Panc1 (cell line): ENCODE data around the gene KHNYN. TPM values are rescaled to one million over a fixed set of nuclear protein-coding genes. Genes with fewer than 3 reads are reported as not detected.

Experiments
- ATAC-seq: fragments of 200-7000 bp; cut with Tn5 transposase; 2 replicates; pipeline ENCODE4 v1.9.1; 2020; ENCODE audit warnings: mild to moderate bottlenecking, moderate library complexity
- BruUV-seq: library from RNA; stranded (reverse); fragments of 400-500 nt; replicated peaks from 2 replicates; lab custom pipeline; 2021; lab: Mats Ljungman, UMichigan
- CTCF ChIA-PET: fragments of 300-600 bp; sonication (Branson Sonifier 250); formaldehyde crosslinking; loops from one replicate; lab custom pipeline; 2022; ENCODE audit warnings: antibody characterized with exemption; lab: Charles Lee
- POLR2A ChIA-PET: fragments of 300-600 bp; sonication (Branson Sonifier 250); formaldehyde crosslinking; loops from one replicate; lab custom pipeline; 2022; ENCODE audit warnings: antibody characterized with exemption; lab: Charles Lee
- DNase-seq: peaks from one replicate; pipeline ENCODE4 v3.0.0-alpha.2; 2010; ENCODE audit warnings: low read depth, low spot score
- H3K27ac ChIP-seq: 2 replicates; pipeline ENCODE4 v1.5.1; 2011; ENCODE audit warnings: mild to moderate bottlenecking, low read length, inconsistent platforms
- H3K27me3 ChIP-seq: fragments of 200-500 bp; sonication (Bioruptor generic); 2 replicates; pipeline ENCODE4 v1.6.0; 2014; ENCODE audit warnings: low read length, inconsistent platforms; ENCODE audit not compliant: control insufficient read depth, insufficient read depth
- H3K36me3 ChIP-seq: fragments of 200-500 bp; sonication (Bioruptor generic); 2 replicates; pipeline ENCODE4 v1.5.1; 2014; ENCODE audit warnings: inconsistent platforms, mild to moderate bottlenecking, low read length, moderate library complexity; ENCODE audit not compliant: control insufficient read depth, insufficient read depth
- H3K4me1 ChIP-seq: 2 replicates; pipeline ENCODE4 v1.5.1; 2011; ENCODE audit warnings: inconsistent platforms, mild to moderate bottlenecking, low read length, moderate library complexity; ENCODE audit not compliant: control insufficient read depth, insufficient read depth
- H3K4me3 ChIP-seq, 2 experiments: 2 replicates each; pipeline ENCODE4 v1.5.1; 2011 to 2012; ENCODE audit warnings: low read depth in 2 of 2, low read length in 2 of 2, mild to moderate bottlenecking in 2 of 2, inconsistent platforms in 1 of 2, moderate library complexity in 1 of 2
- H3K9me3 ChIP-seq: fragments of 200-500 bp; sonication (Bioruptor generic); 2 replicates; pipeline ENCODE4 v1.5.1; 2014; ENCODE audit warnings: low read depth, mild to moderate bottlenecking, inconsistent platforms, low read length, moderate library complexity; ENCODE audit not compliant: control insufficient read depth, insufficient read depth
- CTCF ChIP-seq: fragments of 450-650 bp; IDR thresholded peaks from 2 replicates; pipeline ENCODE4 v1.5.1; 2017; ENCODE audit warnings: mild to moderate bottlenecking
- POLR2AphosphoS5 ChIP-seq: IDR thresholded peaks from 2 replicates; pipeline ENCODE4 v1.6.1; 2012; ENCODE audit warnings: mild to moderate bottlenecking, low read depth, low read length, moderate library complexity
- REST ChIP-seq, 2 experiments: IDR thresholded peaks; 2 replicates each; pipeline ENCODE4 v1.6.1; 2011 to 2012; ENCODE audit warnings: low read depth in 2 of 2, control low read depth in 1 of 2, low read length in 1 of 2, mild to moderate bottlenecking in 1 of 2, moderate library complexity in 1 of 2; ENCODE audit not compliant: insufficient read depth in 1 of 2
- SIN3A ChIP-seq: IDR thresholded peaks from 2 replicates; pipeline ENCODE4 v1.6.1; 2012; ENCODE audit warnings: low read depth, mild to moderate bottlenecking, low read length, moderate library complexity, borderline replicate concordance; ENCODE audit not compliant: insufficient read depth
- TCF7L2 ChIP-seq: IDR thresholded peaks from 2 replicates; pipeline ENCODE4 v1.6.1; 2011; ENCODE audit warnings: mild to moderate bottlenecking, low read depth, low read length, inconsistent platforms
- in situ Hi-C: cut with HindIII; loops from 2 replicates; pipeline ENCODE4 v1.10.0; 2016; ENCODE audit warnings: low sequenced_read_pairs, low pct_unique_long_range_greater_than_20kb
- intact Hi-C: fragments of 100-400 bp; cut with micrococcal nuclease; formaldehyde crosslinking; loops from one replicate; pipeline ENCODE4 v1.10.0; 2022; ENCODE audit not compliant: unreplicated experiment
- total RNA-seq: library from RNA; stranded (reverse); gene quantifications from one replicate; pipeline ENCODE4 v1.2.1, GENCODE V29; 2021; ENCODE audit not compliant: unreplicated experiment

Gene KHNYN
- total RNA-seq, 1 experiment from 2014 or later = 37.6 TPM

DNA sequence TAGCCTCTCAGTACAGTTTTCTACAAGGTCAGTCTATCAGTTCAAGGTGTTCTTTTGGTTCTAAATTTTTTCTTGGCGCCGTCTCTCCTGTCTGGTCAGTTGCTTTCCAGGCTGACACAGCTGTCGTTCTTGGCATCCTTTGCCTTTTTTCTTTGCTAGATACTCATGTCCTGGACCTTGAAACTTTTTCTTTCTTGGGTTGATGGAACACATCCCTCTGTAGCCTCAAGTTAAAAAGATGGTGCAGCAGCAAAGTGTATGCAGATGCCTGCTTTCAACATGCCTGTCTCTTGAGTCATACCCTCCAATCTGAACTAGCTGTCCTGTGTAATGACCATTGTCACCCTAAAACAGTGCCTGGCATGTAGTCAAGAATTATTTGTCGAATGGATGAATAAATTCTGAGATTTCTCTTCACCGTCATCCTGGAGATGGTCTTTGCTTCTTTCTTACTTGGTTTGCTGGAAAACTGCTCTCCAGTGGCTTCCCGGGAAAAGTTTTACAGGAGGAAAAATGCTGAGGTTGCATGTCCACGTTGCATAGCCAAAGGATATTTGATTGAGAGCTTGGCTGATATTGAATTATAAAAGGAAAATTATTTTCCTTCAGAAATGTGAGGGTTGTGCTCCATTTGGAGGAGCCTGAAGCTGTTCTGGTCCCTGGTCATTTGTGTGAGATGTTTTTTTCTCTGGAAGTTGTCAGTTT lies 26.3 kb upstream of the KHNYN start:
- in situ Hi-C loops = no loop called here
- Histone ChIP-seq H3K27ac (no peak overlapping the region), H3K4me3 (no peak overlapping the region), H3K9me3 (no peaks in the 10 kb centered on the region), H3K36me3 (no peaks in the 10 kb centered on the region), H3K4me1 (no peaks in the 10 kb centered on the region), H3K27me3 (peaks cover 3% of the 10 kb centered on the region)
- no peak for DNase-seq
- POLR2A ChIA-PET = no interaction called here
- no TSS peak for BruUV-seq
- no peak for ATAC-seq
- intact Hi-C loops = no loop called here
- TF ChIP-seq SIN3A (no peak), POLR2AphosphoS5 (no peak), CTCF (no peak), REST (IDR thresholded peaks at IDR 0.05; ENCODE audit: insufficient read depth in 1 of 2, low read depth in 2 of 2, low read length in 1 of 2) (no peak), TCF7L2 (no peak)
- CTCF ChIA-PET = interaction anchor here (1.2 kb wide), 1 partner anchor 34 kb away, joined by 3 read pairs; no protein-coding TSS in a partner anchor

GRCh38 chr14:24404814-24405213 lies 24.9 kb upstream of the KHNYN start:
- H3K36me3 ChIP-seq = no peaks in the 10 kb centered on the region
- TF ChIP-seq SIN3A (no peak), POLR2AphosphoS5 (no peak), CTCF (no peak), TCF7L2 (no peak), REST (IDR thresholded peaks at IDR 0.05; ENCODE audit: insufficient read depth in 1 of 2, low read depth in 2 of 2, low read length in 1 of 2) (no peak)
- no peak overlapping the region for H3K4me3 ChIP-seq
- H3K27me3 ChIP-seq = peaks cover 3% of the 10 kb centered on the region
- no peak overlapping the region for H3K27ac ChIP-seq
- CTCF ChIA-PET = no interaction called here
- in situ Hi-C loops (no loop called here), intact Hi-C loops (no loop called here)
- no peak for DNase-seq
- BruUV-seq = no TSS peak
- POLR2A ChIA-PET = no interaction called here
- no peaks in the 10 kb centered on the region for H3K9me3 ChIP-seq
- H3K4me1 ChIP-seq = no peaks in the 10 kb centered on the region
- no peak for ATAC-seq
